HG02623 (cell line): ENCODE data around the gene MEFV.
"Not testable (repeated sequence)": the region's sequence is repeated elsewhere in the genome, so short reads cannot be mapped to it uniquely, and the experiment has no call there.

Source experiments
- ATAC-seq: cut with Tn5 transposase; IDR thresholded peaks from one replicate; pipeline ENCODE4 v1.9.1; 2021; ENCODE audit warnings: moderate library complexity; ENCODE audit not compliant: unreplicated experiment

Gene MEFV, protein sequence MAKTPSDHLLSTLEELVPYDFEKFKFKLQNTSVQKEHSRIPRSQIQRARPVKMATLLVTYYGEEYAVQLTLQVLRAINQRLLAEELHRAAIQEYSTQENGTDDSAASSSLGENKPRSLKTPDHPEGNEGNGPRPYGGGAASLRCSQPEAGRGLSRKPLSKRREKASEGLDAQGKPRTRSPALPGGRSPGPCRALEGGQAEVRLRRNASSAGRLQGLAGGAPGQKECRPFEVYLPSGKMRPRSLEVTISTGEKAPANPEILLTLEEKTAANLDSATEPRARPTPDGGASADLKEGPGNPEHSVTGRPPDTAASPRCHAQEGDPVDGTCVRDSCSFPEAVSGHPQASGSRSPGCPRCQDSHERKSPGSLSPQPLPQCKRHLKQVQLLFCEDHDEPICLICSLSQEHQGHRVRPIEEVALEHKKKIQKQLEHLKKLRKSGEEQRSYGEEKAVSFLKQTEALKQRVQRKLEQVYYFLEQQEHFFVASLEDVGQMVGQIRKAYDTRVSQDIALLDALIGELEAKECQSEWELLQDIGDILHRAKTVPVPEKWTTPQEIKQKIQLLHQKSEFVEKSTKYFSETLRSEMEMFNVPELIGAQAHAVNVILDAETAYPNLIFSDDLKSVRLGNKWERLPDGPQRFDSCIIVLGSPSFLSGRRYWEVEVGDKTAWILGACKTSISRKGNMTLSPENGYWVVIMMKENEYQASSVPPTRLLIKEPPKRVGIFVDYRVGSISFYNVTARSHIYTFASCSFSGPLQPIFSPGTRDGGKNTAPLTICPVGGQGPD

GRCh38 chr16:3256146-3256865 is at the start of gene MEFV:
Gene MEFV, minus strand, starts transcription at chr16:3256633. Its CDS starts 46 bp downstream, at chr16:3256587.
- ATAC-seq = no peak

DNA sequence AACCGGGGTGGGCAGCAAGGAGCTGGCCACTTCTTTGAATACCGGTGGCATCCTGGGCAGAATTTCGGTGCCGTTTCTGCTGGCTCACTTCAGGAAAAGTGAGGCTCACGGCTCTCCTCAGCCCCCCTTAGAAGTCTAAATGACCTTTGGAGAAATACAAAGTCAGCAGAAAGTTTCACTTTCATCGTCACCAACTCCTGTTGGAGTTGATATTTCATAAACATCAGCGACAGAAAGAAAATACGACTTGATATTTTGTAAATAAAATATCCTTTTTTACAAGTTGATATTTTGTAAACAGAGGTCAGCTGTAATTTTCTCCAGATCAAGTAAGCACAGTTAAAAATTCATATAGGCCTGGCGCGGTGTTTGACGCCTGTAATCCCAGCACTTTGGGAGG is 49.6 kb upstream of the MEFV start:
- ATAC-seq = no peak

GRCh38 chr16:3305109-3306068 is 49.0 kb upstream of the MEFV start, which contains the start of the genes TIGD7 and ZNF75A:
Gene TIGD7, minus strand, starts transcription at chr16:3305430. Its CDS starts 4,816 bp downstream, at chr16:3300614.
Gene ZNF75A, plus strand, starts transcription at chr16:3305497. Its CDS starts 2,932 bp downstream, at chr16:3308429.
- peak; percentile 91 for ATAC-seq

DNA sequence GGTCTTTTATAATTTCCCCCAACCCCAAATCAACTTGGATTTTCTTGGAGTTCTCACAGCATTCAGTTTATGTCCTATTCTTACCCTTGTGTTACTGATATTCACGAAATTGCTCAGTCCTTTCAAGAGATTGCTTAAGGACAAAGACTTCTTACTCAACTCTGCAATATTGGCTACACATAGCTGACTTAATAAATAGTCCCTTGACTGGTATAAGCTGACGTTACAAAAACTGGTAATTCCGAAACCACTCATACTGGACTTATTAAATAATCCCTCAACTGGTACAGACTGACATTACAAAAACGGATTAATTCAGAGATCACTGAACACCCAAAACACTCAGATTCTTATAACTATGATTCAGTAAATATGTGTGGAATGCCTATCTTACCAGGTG is 47.9 kb upstream of the MEFV start:
- ATAC-seq = no peak

- ATAC-seq = no peak
Observed at GRCh38 chr16:3295783-3296182, 39.4 kb upstream of the MEFV start.

GRCh38 chr16:3295209-3295608 is 38.8 kb upstream of the MEFV start:
- ATAC-seq = no peak

GRCh38 chr16:3292604-3293003 is 36.2 kb upstream of the MEFV start:
- ATAC-seq = no peak

DNA sequence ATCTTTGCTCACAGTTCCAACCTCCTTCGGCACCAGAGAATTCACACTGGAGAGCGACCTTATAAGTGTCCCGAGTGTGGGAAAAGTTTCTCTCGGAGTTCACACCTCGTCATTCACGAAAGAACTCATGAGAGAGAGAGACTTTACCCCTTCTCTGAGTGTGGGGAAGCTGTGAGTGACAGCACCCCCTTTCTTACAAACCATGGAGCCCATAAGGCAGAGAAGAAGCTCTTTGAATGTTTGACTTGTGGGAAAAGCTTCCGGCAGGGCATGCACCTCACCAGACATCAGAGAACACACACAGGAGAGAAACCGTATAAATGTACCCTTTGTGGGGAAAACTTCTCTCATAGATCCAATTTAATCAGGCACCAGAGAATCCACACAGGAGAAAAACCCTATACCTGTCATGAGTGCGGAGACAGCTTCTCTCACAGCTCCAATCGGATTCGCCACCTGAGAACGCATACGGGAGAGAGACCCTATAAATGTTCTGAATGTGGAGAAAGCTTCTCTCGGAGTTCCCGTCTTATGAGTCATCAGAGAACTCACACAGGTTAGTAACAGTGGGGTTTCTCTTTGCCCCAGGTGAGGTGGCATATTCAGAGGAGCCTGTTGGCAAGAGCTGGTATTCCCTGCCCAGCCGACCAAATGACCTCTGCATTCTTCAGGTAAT is 33.7 kb upstream of the MEFV start:
- ATAC-seq = no peak

DNA sequence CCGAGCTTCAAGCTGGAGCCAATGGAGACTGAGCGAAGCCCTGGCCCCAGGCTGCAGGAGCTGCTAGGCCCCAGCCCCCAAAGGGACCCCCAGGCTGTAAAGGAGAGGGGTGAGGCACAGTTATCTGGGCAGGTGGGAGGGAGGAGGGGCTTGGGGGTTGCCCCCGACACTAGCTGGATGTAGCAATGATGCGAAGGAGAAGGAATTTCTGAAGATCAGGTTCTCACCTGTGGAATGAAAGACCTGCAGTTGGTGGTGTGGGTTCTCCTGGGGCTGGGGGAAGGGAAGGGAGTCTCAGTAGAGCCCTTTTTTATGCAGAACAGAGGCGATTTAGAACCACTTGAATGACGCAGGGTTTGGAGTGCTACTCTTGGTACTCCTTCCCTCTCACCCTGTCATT is 28.7 kb upstream of the MEFV start:
- ATAC-seq = no peak

DNA sequence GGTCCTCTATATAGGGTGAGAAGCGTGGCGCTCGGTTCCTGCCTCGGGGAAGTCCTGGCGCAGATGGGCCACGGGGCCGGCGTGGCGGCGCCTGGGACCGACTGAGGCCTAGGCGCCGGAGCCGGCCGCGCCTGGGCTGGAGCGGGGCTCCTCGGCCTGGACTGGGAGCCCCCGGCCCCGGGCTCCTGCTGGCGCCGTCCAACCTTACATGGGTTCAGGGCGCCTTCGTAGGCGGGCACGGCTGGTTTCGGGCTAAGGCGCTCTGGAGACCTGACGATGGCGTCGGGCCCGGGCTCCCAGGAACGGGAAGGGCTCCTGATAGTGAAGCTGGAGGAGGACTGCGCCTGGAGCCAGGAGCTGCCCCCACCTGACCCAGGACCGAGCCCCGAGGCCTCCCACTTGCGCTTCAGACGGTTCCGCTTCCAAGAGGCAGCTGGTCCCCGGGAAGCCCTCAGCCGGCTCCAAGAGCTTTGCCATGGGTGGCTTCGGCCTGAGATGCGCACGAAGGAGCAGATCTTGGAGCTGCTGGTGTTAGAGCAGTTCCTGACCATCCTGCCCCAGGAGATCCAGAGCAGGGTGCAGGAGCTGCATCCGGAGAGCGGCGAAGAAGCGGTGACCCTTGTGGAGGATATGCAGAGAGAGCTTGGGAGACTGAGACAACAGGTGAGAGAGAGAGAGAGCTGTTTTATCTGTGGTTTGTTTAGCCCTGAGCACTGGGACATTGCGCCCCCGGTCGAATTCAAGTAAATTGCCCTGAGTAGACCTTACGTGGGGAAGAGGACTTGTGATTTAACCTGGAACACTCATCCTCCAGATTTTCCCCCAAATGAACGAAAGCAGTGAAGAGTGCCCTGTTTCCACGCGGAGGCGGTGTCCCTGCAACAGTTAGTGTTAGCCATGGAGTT is 27.4 kb upstream of the MEFV start:
- no peak for ATAC-seq

GRCh38 chr16:3282730-3283542 is 26.5 kb upstream of the MEFV start, which contains the start of gene ZNF263:
Gene ZNF263, plus strand, starts transcription at chr16:3283491. Its CDS starts 328 bp downstream, at chr16:3283819.
- peak; percentile 80 for ATAC-seq

DNA sequence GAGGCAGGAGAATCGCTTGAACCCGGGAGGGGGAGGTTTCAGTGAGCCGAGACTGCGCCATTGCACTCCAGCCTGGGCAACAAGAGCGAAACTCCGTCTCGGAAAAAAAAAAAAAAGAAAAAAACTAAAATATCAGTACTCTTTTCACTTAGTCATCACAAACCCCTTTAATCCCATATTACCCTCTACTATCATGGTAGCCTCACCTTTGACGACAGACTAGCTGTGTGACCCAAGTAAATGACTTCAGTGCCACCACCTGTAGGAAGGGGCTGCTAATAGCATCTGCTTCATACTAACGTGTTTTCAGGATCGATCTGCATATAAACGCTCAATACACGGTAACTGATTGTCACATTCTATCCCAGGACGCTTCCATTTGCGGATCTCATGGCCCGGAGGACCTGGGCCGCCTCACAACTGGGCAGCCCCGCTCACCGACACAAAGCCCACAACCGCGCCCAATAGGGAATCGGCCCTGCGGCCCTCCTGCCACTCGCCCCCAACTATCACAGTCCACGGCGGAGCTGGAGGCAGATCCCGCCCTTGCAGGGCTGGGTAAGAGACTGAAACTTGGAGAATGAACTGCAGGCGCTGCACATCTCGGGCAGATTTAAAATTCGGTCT is 25.8 kb upstream of the MEFV start:
- ATAC-seq = peak; percentile 16

DNA sequence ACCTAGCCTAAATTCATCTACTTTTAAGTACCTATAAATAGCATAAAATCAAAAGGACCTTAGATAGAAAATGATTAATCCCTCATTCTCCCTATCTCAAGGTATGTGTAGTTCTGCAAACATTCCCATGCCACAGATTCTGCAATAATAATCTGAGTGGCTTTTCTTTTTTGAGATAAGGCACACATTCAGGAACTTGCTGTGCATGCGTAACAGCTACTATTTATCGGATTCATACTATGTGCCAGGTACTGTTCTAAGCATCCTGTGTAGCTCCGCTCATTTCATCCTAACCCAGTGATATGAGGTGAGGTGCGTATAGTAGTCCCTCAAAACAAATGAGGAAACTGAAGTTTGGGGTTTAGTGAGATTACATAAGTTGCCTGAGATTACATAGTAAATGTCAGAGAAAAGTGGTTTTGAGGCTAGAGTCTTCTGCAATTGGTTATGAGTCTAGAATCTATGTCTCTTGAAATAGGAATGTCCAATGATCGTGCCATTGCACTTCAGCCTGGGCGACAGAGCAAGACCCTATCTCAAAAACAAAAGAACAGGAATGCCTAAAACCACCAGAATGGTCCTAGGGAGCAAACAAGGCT is 24.9 kb upstream of the MEFV start:
- ATAC-seq = no peak

- ATAC-seq = no peak
Observed at GRCh38 chr16:3276679-3277078, 20.2 kb upstream of the MEFV start.

- no peak for ATAC-seq
Observed at GRCh38 chr16:3274947-3275346, 18.5 kb upstream of the MEFV start.

DNA sequence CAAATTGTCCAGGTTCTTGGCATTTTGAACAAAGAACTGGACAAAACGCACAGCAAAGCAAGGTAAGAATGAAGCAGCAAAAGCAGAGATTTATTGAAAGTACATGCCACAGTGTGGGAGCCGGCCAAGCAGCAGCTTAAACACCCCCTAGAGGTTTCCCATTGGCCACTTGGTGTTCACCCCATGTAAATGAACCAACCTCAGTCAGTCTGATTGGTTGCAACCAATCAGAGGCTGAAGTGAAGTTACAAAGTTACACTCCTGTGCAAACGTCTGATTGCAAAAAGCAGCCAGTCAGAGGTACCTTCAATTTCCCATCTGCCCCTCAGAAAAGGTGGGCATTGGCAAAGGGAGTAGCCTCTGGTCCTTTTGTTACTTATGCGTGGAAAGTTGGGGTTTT is 18.1 kb upstream of the MEFV start:
- no peak for ATAC-seq

DNA sequence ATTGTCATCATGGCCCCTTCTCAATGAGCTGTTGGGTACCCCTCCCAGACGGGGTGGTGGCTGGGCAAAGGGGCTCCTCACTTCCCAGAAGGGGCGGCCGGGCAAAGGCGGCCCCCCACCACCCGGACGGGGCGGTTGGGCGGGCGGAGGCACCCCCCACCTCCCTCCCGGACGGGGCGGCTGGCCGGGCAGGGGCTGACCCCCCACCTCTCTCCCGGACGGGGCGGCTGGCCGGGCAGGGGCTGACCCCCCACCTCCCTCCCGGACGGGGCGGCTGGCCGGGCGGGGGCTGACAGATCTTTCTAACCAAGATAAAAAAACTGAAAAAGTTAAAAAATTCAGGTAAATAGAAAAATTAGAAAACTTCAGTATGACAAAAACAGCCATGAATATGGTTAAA is 14.8 kb upstream of the MEFV start:
- not testable (repeated sequence) for ATAC-seq
